HCT116 (cell line): Measurements from ENCODE around the gene TRIM24.

ENCODE experiments used
- EZH2 ChIP-seq: fragments of 200-600 bp; sonication (generic); IDR thresholded peaks from 2 replicates; pipeline ENCODE4 v1.6.1; 2017; ENCODE audit warnings: antibody characterized with exemption, mixed run types
- JUND ChIP-seq: IDR thresholded peaks from 2 replicates; pipeline ENCODE4 v1.6.1; 2012
- MAX ChIP-seq: IDR thresholded peaks from 2 replicates; pipeline ENCODE4 v1.6.1; 2012
- POLR2A ChIP-seq: IDR thresholded peaks from 2 replicates; pipeline ENCODE4 v1.7.0; 2011; ENCODE audit warnings: borderline replicate concordance; ENCODE audit not compliant: insufficient read depth, insufficient read length; ENCODE audit errors: extremely low read depth
- POLR2AphosphoS5 ChIP-seq: IDR thresholded peaks from 2 replicates; pipeline ENCODE4 v1.6.1; 2011; ENCODE audit warnings: mild to moderate bottlenecking, low read depth, low read length, moderate library complexity
- RAD21 ChIP-seq: IDR thresholded peaks from 2 replicates; pipeline ENCODE4 v1.6.1; 2012; ENCODE audit warnings: low read depth, mild to moderate bottlenecking
- REST ChIP-seq: IDR thresholded peaks from 2 replicates; pipeline ENCODE4 v1.6.1; 2012; ENCODE audit warnings: low read depth
- SP1 ChIP-seq: IDR thresholded peaks from 2 replicates; pipeline ENCODE4 v1.6.1; 2012; ENCODE audit warnings: low read depth
- TCF7L2 ChIP-seq: IDR thresholded peaks from 2 replicates; pipeline ENCODE4 v1.7.0; 2011; ENCODE audit warnings: borderline replicate concordance, inconsistent platforms; ENCODE audit not compliant: insufficient read depth, insufficient read length; ENCODE audit errors: extremely low read depth
- ZNF274 ChIP-seq: fragments of 200-500 bp; sonication (Bioruptor generic); IDR thresholded peaks from 2 replicates; pipeline ENCODE4 v1.6.1; 2014; ENCODE audit warnings: mild to moderate bottlenecking, low read depth, low read length, inconsistent platforms
- TF ChIP-seq, protein P1 (sequence below), 3 experiments: fragments of 200-600 bp in 1 of 3; sonication (generic) in 1 of 3; IDR thresholded peaks in 2 of 3; conservative IDR thresholded peaks in 1 of 3; 2 replicates each; pipeline ENCODE4 v1.5.1; 2012 to 2017; ENCODE audit warnings: low read depth in 2 of 3, low read length in 2 of 3, antibody characterized with exemption in 1 of 3, borderline replicate concordance in 1 of 3, control low read depth in 1 of 3, mild to moderate bottlenecking in 1 of 3, mixed read lengths in 1 of 3, mixed run types in 1 of 3, moderate library complexity in 1 of 3; ENCODE audit not compliant: insufficient read depth in 1 of 3
- TF ChIP-seq, protein P2 (sequence below): IDR thresholded peaks from 2 replicates; pipeline ENCODE4 v1.6.1; 2012

- TF ChIP-seq ZNF274 (no peak), REST (no peak), POLR2AphosphoS5 (no peak), POLR2A (no peak), SP1 (no peak), EZH2 (no peak), MAX (no peak), JUND (no peak), RAD21 (no peak), TCF7L2 (no peak)
- TF ChIP-seq, protein P1, sequence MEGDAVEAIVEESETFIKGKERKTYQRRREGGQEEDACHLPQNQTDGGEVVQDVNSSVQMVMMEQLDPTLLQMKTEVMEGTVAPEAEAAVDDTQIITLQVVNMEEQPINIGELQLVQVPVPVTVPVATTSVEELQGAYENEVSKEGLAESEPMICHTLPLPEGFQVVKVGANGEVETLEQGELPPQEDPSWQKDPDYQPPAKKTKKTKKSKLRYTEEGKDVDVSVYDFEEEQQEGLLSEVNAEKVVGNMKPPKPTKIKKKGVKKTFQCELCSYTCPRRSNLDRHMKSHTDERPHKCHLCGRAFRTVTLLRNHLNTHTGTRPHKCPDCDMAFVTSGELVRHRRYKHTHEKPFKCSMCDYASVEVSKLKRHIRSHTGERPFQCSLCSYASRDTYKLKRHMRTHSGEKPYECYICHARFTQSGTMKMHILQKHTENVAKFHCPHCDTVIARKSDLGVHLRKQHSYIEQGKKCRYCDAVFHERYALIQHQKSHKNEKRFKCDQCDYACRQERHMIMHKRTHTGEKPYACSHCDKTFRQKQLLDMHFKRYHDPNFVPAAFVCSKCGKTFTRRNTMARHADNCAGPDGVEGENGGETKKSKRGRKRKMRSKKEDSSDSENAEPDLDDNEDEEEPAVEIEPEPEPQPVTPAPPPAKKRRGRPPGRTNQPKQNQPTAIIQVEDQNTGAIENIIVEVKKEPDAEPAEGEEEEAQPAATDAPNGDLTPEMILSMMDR (IDR thresholded peaks at IDR 0.05 in 2 of 3, conservative IDR thresholded peaks at IDR 0.05 in 1 of 3; ENCODE audit: borderline replicate concordance in 1 of 3, insufficient read depth in 1 of 3, low read depth in 2 of 3, low read length in 2 of 3) = no peak
- TF ChIP-seq, protein P2, sequence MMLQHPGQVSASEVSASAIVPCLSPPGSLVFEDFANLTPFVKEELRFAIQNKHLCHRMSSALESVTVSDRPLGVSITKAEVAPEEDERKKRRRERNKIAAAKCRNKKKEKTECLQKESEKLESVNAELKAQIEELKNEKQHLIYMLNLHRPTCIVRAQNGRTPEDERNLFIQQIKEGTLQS = no peak
Observed at GRCh38 chr7:138495485-138495884, 35.4 kb downstream of the TRIM24 start.
